Measurements from ENCODE around the gene F2RL3.

The F2RL3 gene

DNA sequence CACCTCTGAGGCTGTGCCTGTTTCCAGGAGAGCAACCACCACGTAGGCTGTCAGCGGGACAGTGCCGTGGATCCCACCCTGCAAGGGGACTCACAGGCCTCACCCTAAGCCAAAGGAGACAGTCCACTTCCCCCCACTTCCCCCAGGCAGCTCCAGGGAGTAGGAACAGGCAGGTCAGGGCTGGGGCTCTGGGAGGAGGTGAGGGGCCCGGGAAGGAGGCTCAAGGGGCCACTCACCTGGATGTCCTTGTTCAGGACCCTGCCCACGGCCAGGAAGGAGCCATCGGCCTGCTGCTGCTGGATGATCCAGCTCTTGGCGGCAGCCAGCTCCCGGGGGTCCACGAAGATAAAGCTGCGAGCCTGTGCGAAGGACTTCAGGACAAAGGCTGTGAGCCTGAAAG lies 25.6 kb downstream of the F2RL3 start:
- H3K4me3 ChIP-seq (ENCODE audit: low read depth, low read length) = no peak overlapping the region
- TF ChIP-seq, protein P1, sequence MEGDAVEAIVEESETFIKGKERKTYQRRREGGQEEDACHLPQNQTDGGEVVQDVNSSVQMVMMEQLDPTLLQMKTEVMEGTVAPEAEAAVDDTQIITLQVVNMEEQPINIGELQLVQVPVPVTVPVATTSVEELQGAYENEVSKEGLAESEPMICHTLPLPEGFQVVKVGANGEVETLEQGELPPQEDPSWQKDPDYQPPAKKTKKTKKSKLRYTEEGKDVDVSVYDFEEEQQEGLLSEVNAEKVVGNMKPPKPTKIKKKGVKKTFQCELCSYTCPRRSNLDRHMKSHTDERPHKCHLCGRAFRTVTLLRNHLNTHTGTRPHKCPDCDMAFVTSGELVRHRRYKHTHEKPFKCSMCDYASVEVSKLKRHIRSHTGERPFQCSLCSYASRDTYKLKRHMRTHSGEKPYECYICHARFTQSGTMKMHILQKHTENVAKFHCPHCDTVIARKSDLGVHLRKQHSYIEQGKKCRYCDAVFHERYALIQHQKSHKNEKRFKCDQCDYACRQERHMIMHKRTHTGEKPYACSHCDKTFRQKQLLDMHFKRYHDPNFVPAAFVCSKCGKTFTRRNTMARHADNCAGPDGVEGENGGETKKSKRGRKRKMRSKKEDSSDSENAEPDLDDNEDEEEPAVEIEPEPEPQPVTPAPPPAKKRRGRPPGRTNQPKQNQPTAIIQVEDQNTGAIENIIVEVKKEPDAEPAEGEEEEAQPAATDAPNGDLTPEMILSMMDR (IDR thresholded peaks at IDR 0.05; ENCODE audit: low read depth, low read length) = no peak

DNA sequence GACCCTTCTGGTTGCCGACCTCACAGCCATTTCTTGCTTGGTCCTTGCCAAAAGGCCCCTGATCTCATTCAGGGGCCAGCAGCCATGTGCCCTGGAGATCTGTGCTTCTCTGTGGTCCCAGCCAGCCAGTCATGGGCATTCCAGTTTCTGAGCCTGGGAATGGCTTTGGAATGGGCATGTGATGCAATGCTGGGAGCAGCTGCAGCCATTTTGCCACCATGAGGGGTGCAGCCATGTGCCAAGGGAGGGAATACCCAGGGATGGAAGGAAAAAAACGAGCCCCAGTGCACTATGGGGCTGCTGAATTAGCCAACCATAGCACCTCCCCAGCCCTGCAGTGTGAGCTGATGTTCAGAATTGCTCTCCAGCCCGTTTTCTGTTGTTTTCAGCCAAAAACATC lies 26.3 kb downstream of the F2RL3 start:
- H3K4me3 ChIP-seq (ENCODE audit: low read depth, low read length) = no peak overlapping the region
- TF ChIP-seq, protein P1 (IDR thresholded peaks at IDR 0.05; ENCODE audit: low read depth, low read length) = no peak

DNA sequence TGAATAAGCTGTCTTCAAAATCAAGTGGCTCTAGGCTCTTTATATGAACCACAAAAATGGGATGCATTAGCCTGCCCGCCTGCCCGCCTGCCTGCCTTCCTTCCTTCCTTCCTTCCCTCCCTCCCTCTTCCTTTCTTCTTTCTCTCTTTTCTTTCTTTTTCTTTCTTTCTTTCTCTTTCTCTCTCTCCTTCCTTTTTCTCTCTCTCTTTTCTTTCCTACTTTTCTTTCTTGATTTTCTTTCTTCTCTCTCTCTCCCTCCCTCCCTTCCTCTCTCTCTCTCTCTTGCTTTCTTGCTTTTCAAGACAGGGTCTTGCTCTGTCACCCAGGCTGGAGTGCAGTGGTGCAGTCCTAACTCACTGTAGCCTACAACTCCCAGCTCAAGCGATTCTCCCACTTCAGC lies 26.9 kb downstream of the F2RL3 start:
- no peak overlapping the region for H3K4me3 ChIP-seq (ENCODE audit: low read depth, low read length)
- TF ChIP-seq, protein P1 (IDR thresholded peaks at IDR 0.05; ENCODE audit: low read depth, low read length) = no peak

DNA sequence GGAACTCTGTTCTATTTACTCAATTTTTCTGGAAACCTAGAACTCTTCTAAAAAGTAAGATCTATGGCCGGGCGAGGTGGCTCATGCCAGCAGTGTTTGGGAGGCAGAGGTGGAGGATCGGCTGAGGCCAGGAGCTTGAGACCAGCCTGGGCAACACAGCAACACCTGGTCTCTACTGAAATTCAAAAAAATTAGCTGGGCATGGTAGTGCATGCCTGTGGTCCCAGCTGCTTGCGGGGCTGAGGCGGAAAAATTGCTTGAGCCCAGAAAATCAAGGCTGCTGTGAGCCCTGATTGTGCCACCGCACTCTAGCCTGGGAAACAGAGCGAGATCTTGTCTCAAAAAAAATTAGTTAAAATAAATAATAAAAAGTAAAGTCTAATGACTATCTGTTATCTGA lies 28.6 kb downstream of the F2RL3 start:
- H3K4me3 ChIP-seq (ENCODE audit: low read depth, low read length) = no peak overlapping the region
- TF ChIP-seq, protein P1 (IDR thresholded peaks at IDR 0.05; ENCODE audit: low read depth, low read length) = no peak

DNA sequence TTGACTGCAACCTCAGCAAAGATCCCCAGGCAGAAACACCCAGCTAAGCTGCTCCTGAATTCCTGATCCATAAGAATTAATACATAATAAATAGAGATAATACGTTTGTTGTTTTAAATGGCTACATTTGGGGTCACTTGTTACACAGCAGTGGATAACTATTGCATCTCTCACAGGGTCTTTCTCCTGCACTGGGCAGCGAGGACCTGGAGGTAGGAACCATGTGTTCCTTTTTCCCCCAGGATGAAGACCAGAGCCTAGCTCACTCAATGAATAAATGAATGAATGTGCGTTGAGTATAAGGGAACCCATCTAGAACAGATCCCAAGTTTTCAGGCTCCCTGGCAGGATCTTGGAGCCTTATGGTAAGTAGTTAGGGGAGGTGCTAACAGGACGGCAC lies 30.7 kb downstream of the F2RL3 start:
- TF ChIP-seq, protein P1 (IDR thresholded peaks at IDR 0.05; ENCODE audit: low read depth, low read length) = no peak
- H3K4me3 ChIP-seq (ENCODE audit: low read depth, low read length) = no peak overlapping the region

DNA sequence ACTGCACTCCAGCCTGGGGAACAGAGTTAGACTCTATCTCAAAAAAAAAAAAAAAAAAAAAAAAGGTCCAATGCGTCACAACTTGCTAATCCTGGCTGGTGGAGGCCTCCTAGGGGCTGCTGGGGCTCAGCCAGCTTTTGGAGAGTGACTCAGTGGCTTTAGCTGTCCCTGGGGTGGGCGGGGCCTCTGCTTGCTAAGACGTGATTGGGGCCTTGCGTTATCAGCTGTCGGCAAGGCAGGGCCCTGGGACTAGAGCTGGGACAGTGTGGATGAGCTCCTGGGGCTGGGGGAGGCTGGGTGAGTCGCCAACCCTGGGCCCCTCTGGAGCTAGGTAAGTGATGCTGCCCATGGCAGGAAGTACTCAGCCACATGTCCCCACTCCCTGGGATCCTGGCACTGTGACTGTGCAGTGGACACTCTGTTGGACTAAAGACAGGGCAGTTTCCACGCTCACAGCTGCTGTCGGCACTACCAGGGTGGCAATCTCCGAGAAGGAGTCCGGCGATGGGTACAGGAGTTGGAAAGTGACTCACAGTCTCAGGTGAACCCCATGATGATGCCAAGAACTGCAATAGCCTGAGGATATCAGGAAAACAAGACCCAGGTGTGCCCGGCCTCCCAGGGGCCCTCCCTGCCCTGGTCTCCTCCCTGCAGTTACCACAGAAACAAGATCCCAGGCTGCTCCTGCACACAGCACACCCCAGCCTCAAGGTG lies 32.2 kb downstream of the F2RL3 start:
- TF ChIP-seq, protein P1 (IDR thresholded peaks at IDR 0.05; ENCODE audit: low read depth, low read length) = no peak
- H3K4me3 ChIP-seq (ENCODE audit: low read depth, low read length) = no peak overlapping the region

DNA sequence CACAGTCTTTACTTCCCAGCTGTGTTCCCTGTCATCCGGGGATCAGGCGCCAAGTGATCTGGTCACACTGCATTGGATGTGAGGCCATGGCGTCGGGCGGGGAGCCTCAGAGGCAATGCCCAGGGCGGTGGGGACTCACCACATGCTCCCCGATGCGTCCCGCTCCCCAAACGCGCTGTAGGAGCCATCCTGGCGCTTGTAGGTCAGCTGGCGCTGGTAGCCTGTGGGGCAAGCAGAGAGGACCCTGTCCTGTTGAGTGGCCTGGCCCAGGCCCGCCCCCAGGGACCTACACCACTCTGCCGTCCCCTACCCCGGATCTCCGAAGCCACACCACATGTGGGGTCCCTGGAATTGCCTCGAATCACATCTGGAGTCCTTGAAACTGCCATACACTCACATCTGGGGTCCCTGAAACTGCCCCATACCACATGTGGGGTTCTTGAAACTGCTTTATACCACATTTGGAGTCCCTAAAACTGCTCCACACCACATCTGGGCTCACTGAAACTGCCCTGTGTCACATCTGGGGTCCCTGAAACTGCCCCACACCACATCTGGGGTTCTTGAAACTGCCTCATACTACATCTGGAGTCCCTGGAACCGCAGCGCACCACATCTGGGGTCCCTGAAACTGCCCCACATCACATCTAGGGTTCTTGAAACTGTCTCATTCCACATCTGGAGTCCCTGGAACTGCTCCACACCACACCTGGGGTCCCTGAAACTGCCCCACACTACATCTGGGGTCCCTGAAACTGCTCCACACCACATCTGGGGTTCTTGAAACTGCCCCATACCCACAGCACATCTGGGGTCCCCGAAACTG lies 33.2 kb downstream of the F2RL3 start:
- TF ChIP-seq, protein P1 (IDR thresholded peaks at IDR 0.05; ENCODE audit: low read depth, low read length) = no peak
- H3K4me3 ChIP-seq (ENCODE audit: low read depth, low read length) = no peak overlapping the region

Measured in WI38 (cell line).